HEK293T (cell line): ENCODE measurements around the gene TFDP2.
"Not testable (repeated sequence)": the region's sequence is repeated elsewhere in the genome, so short reads cannot be mapped to it uniquely, and the experiment has no call there.

ENCODE experiments used
- CTCF ChIA-PET: fragments of 350-600 bp; formaldehyde crosslinking; extraction: SDS; loops from one replicate; lab custom pipeline; 2021; ENCODE audit warnings: antibody characterized with exemption, inconsistent platforms; lab: Yijun Ruan, JAX
- POLR2A ChIA-PET: fragments of 350-600 bp; formaldehyde crosslinking; extraction: SDS; loops from one replicate; lab custom pipeline; 2020; ENCODE audit warnings: antibody characterized with exemption, inconsistent platforms; lab: Yijun Ruan, JAX
- DNase-seq: peaks from one replicate; pipeline ENCODE4 v3.0.0; 2012; ENCODE audit warnings: mixed read lengths; ENCODE audit errors: extremely low spot score
- ARNT ChIP-seq: fragments of 450-650 bp; IDR thresholded peaks from 2 replicates; pipeline ENCODE4 v1.6.1; 2017; ENCODE audit warnings: mild to moderate bottlenecking
- BHLHE40 ChIP-seq: fragments of 450-650 bp; IDR thresholded peaks from 2 replicates; pipeline ENCODE4 v1.6.1; 2016; ENCODE audit warnings: mild to moderate bottlenecking, moderate library complexity, borderline replicate concordance
- CTBP1 ChIP-seq: fragments of 450-650 bp; IDR thresholded peaks from 2 replicates; pipeline ENCODE4 v1.6.1; 2016; ENCODE audit warnings: borderline replicate concordance
- ELF4 ChIP-seq: fragments of 450-650 bp; IDR thresholded peaks from 2 replicates; pipeline ENCODE4 v1.6.1; 2017; ENCODE audit warnings: antibody characterized with exemption
- FOXA1 ChIP-seq: fragments of 450-650 bp; IDR thresholded peaks from 2 replicates; pipeline ENCODE4 v1.6.1; 2016; ENCODE audit warnings: mild to moderate bottlenecking
- FOXK2 ChIP-seq: fragments of 450-650 bp; IDR thresholded peaks from 2 replicates; pipeline ENCODE4 v1.6.1; 2016; ENCODE audit warnings: mild to moderate bottlenecking
- FOXM1 ChIP-seq: fragments of 450-650 bp; IDR thresholded peaks from 2 replicates; pipeline ENCODE4 v1.6.1; 2017; ENCODE audit warnings: mild to moderate bottlenecking, borderline replicate concordance
- HDGF ChIP-seq: fragments of 450-650 bp; IDR thresholded peaks from 2 replicates; pipeline ENCODE4 v1.6.1; 2017; ENCODE audit warnings: antibody characterized with exemption, borderline replicate concordance
- L3MBTL2 ChIP-seq: fragments of 450-650 bp; conservative IDR thresholded peaks from 2 replicates; pipeline ENCODE4 v1.6.1; 2016; ENCODE audit warnings: mild to moderate bottlenecking
- LEF1 ChIP-seq: fragments of 450-650 bp; IDR thresholded peaks from 2 replicates; pipeline ENCODE4 v1.6.1; 2017; ENCODE audit warnings: mild to moderate bottlenecking, borderline replicate concordance
- NFRKB ChIP-seq: fragments of 450-650 bp; IDR thresholded peaks from 2 replicates; pipeline ENCODE4 v1.6.1; 2016; ENCODE audit warnings: mild to moderate bottlenecking, moderate library complexity
- SP1 ChIP-seq: fragments of 450-650 bp; IDR thresholded peaks from 2 replicates; pipeline ENCODE4 v1.6.1; 2017
- SUZ12 ChIP-seq: fragments of 450-650 bp; IDR thresholded peaks from 2 replicates; pipeline ENCODE4 v1.6.1; 2016; ENCODE audit warnings: mild to moderate bottlenecking
- TARDBP ChIP-seq: fragments of 450-650 bp; IDR thresholded peaks from 2 replicates; pipeline ENCODE4 v1.6.1; 2016
- ZNF384 ChIP-seq: fragments of 450-650 bp; IDR thresholded peaks from 2 replicates; pipeline ENCODE4 v1.6.1; 2016
- TF ChIP-seq, protein P1 (sequence below): fragments of 450-650 bp; IDR thresholded peaks from 2 replicates; pipeline ENCODE4 v1.6.1; 2016

TFDP2 gene

DNA sequence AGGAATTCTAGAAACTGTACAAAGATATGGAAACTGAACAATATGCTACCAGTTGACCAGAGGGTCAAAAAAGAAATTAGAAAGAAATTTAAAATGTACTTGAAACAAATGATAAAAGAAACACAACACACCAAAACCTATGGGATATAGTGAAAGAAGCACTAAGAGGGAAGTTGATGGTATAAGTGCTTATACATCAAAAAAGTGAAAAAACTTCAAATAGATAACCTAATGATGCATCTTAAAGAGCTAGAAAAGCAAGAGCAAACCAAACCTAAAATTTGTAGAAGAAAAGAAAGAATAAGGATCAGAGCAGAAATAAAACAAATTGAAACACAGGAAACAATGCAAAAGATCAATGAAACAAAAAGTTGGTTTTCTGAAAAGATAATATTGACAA, 68.2 kb downstream of the TFDP2 start:
- POLR2A ChIA-PET: no interaction called here
- DNase-seq: no peak
- CTCF ChIA-PET: no interaction called here
- TF ChIP-seq FOXM1 (no peak), L3MBTL2 (no peak), CTBP1 (no peak), ARNT (no peak), ELF4 (no peak), FOXA1 (no peak), BHLHE40 (no peak), FOXK2 (no peak)

DNA sequence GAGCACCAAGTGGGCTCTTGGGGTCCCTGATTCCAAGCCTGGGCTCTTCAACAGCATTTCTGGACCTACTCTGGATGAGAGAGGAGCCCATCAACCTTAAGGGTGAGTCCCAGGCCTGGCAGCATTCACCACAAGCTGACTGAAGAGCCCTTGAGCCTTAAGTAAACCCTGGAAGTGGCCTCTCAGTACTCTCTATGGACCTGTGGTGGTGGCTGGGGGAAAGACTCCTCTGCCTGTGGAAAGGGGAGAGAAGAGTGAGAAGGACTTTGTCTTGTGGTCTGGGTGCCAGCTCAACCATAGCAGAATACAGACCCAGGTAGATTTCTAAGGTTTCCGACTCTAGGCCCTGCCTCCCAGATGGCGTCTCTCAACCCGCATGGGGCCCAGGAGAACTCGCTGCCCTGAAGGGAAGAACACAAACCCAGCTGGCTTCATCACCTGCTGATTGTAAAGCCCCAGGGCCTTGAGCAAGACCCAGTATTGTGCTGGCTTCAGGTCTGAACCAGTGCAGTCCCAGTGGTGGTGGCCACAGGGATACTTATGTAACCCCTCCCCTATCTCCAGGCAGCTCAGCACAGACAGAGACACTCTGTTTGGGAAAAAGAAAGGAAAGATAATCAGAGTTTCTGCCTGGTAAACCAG, 71.4 kb downstream of the TFDP2 start:
- ChIA-PET CTCF (no interaction called here), POLR2A (no interaction called here)
- no peak for DNase-seq
- TF ChIP-seq ZNF384 (no peak), TARDBP (no peak), SUZ12 (no peak), FOXM1 (no peak), NFRKB (no peak), ELF4 (no peak), LEF1 (no peak), L3MBTL2 (no peak), FOXK2 (no peak)
- TF ChIP-seq, protein P1, sequence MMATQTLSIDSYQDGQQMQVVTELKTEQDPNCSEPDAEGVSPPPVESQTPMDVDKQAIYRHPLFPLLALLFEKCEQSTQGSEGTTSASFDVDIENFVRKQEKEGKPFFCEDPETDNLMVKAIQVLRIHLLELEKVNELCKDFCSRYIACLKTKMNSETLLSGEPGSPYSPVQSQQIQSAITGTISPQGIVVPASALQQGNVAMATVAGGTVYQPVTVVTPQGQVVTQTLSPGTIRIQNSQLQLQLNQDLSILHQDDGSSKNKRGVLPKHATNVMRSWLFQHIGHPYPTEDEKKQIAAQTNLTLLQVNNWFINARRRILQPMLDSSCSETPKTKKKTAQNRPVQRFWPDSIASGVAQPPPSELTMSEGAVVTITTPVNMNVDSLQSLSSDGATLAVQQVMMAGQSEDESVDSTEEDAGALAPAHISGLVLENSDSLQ: no peak

DNA sequence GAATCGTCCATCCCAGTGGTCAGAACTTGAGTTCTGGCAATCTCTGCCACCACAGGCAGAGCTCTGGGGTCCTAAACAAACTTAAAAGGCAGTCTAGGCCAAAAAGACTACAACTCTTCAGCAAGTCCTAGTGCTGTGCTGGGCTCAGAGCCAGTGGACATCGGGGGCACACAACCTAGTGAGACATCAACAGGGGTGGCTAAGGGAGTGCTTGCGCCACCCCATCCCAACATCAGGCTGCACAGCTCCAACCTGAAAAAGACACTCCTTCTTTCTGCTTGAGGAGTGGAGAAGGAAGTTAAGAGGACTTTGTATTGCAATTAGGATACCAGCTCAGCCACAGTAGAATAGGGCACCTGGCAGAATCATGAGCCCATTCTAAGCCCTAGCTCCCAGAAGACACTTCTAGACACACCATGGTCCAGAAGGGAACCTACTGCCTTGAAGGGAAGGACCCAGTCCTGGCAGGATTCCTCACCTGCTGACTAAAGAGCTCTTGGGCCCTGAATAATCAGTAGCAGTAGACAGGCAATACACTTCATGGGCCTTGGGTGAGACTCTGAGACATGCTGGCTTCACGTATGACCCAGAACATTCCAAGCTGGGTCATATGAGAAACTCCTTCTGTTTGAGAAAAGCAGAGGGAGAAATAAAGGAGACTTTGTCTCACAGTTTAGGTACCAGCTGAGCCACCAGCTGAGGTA, 72.0 kb downstream of the TFDP2 start:
- no peak for TF ChIP-seq FOXK2
- no peak for TF ChIP-seq TARDBP
- no peak for TF ChIP-seq NFRKB
- TF ChIP-seq, protein P1: no peak
- no peak for TF ChIP-seq HDGF
- TF ChIP-seq SP1: no peak
- no peak for TF ChIP-seq FOXM1
- no peak for TF ChIP-seq CTBP1
- no peak for TF ChIP-seq ELF4
- no peak for TF ChIP-seq SUZ12
- no peak for TF ChIP-seq FOXA1
- no peak for TF ChIP-seq LEF1
- CTCF ChIA-PET: no interaction called here
- POLR2A ChIA-PET: interaction anchor here (1.0 kb wide), 1 partner anchor 11 kb away, joined by 3 read pairs; no protein-coding TSS in a partner anchor

DNA sequence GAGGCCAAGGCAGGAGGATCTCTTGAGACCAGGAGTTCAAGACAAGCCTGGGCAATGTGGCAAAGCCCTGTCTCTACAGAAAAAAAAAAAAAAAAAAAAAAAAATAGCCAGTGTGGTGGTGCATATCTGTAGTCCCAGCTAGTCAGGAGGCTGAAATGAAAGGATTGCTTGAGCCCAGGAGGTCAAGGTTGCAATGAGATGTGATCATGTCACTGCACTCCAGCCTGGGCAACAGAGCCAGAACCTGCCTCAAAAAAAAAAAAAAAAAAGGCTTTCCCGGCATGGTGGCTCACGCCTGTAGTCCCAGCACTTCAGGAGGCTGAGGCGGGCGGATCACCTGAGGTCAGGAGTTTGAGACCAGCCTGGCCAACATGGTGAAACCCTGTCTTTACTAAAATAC, 73.7 kb downstream of the TFDP2 start:
- POLR2A ChIA-PET, DNase-seq: not testable (repeated sequence)
- CTCF ChIA-PET: interaction anchor here (0.6 kb wide), 1 partner anchor 9 kb away, joined by 3 read pairs; no protein-coding TSS in a partner anchor

More for the DNA sequence above, 72.0 kb downstream of the TFDP2 start:
- no peak for DNase-seq

DNA sequence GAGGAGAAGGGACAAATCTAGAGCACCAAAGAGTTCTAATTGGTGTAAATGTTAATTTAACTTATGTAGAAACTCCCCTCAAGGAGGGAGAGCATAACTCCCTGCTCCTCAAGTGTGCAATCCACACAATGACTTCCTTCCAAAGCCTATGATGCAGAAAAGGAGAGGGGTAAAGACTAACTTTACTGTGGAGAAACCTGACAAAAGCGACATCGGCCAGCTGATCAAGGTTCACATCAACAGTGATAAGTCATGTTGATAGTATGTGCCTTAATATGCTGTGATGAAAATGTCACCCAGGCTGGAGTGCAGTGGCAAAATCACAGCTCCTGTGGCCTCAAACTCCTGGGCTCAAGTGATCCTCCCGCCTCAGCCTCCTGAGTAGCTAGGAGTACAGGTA, 76.5 kb downstream of the TFDP2 start:
- no peak for DNase-seq
- TF ChIP-seq BHLHE40 (no peak), HDGF (no peak), ZNF384 (no peak), ARNT (no peak), FOXM1 (no peak), CTBP1 (no peak), SP1 (no peak), L3MBTL2 (no peak), SUZ12 (no peak), FOXK2 (no peak), LEF1 (no peak), NFRKB (no peak), TARDBP (no peak), ELF4 (no peak), FOXA1 (no peak)
- TF ChIP-seq, protein P1: no peak
- ChIA-PET POLR2A (no interaction called here), CTCF (interaction anchor here (0.6 kb wide), 1 partner anchor 50 kb away, joined by 6 read pairs; no protein-coding TSS in a partner anchor)

DNA sequence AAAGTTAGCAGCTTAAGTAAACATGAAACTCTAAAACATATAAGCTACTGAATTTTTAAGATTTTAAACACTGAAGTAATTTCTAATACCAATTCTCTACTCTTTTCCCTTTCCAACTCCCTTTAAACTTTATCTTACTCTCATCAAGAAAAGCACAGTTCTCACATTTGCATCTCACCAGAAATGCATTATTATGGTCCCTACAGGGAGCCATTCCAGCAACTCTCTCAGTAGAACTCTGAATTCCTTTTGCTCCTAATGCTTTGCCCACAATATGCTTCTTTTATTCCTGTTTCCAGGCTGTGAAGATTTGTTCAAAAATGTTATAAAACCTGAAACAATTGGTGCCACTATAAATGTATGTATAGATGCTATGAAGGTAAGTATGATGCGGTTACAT, 83.4 kb downstream of the TFDP2 start:
- TF ChIP-seq FOXA1 (no peak), ARNT (no peak)
- DNase-seq: no peak
- CTCF ChIA-PET: no interaction called here
- POLR2A ChIA-PET: no interaction called here

DNA sequence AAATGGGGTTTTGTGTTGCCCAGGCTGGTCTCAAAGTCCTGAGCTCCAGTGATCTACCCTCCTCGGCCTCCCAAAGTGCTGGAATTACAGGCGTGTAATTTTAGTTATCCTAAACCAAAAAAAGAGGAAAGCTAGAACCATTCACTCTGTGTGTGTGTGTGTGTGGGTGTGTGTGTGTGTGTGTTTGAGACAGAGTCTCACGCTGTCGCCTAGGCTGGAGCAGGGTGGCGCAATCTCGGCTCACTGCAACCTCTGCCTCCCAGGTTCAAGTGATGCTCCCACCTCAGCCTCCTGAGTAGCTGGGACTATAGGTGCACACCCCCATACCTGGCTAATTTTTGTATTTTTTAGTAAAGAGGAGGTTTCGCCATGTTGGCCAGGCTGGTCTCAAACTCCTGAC, 84.0 kb downstream of the TFDP2 start:
- POLR2A ChIA-PET: no interaction called here
- DNase-seq: no peak
- TF ChIP-seq ARNT: no peak
- no peak for TF ChIP-seq BHLHE40
- TF ChIP-seq SUZ12: no peak
- no peak for TF ChIP-seq FOXM1
- TF ChIP-seq LEF1: no peak
- TF ChIP-seq FOXA1: no peak
- TF ChIP-seq HDGF: no peak
- TF ChIP-seq CTBP1: no peak
- no peak for TF ChIP-seq ELF4
- TF ChIP-seq SP1: no peak
- TF ChIP-seq, protein P1: no peak
- TF ChIP-seq NFRKB: no peak
- TF ChIP-seq ZNF384: no peak
- no peak for TF ChIP-seq L3MBTL2
- no peak for TF ChIP-seq TARDBP
- TF ChIP-seq FOXK2: no peak
- CTCF ChIA-PET: no interaction called here
